ENCODE data around the gene DENND2C. TPM values are rescaled to one million over a fixed set of nuclear protein-coding genes. Genes with fewer than 3 reads are reported as not detected.

DENND2C gene
- total and polyA plus RNA-seq, 10 donors = 0.28 to 3.1 (median 1.6) TPM

- Histone ChIP-seq H3K36me3 (no peaks in the 10 kb centered on the region), H3K27me3 (replicated peaks in 1 of 7) (peaks cover 0 to 28% (median 0%) of the 10 kb centered on the region in 7 donors), H3K4me1 (peaks cover 0 to 23% (median 12%) of the 10 kb centered on the region in 6 donors), H3K9me3 (no peaks in the 10 kb centered on the region), H3K4me3 (no peak overlapping the region), H3K27ac (no peak overlapping the region)
- intact Hi-C loops (cut with DNase I; ENCODE audit: low total_unique reads) = no loop called here
- TF ChIP-seq POLR2A (IDR thresholded peaks at IDR 0.05) (no peak), CTCF (IDR thresholded peaks at IDR 0.05 in 8 of 11, conservative IDR thresholded peaks at IDR 0.05 in 3 of 11) (no peak), POLR2AphosphoS5 (IDR thresholded peaks at IDR 0.05) (no peak)
- WGBS, 5 donors = 80 to 91% (median 90%) methylated on average over 7 of the region's 7 CpGs
- DNase-seq = no peak
These were observed 2.1 kb upstream of the DENND2C start for GRCh38 chr1:114671939-114672275.

DNA sequence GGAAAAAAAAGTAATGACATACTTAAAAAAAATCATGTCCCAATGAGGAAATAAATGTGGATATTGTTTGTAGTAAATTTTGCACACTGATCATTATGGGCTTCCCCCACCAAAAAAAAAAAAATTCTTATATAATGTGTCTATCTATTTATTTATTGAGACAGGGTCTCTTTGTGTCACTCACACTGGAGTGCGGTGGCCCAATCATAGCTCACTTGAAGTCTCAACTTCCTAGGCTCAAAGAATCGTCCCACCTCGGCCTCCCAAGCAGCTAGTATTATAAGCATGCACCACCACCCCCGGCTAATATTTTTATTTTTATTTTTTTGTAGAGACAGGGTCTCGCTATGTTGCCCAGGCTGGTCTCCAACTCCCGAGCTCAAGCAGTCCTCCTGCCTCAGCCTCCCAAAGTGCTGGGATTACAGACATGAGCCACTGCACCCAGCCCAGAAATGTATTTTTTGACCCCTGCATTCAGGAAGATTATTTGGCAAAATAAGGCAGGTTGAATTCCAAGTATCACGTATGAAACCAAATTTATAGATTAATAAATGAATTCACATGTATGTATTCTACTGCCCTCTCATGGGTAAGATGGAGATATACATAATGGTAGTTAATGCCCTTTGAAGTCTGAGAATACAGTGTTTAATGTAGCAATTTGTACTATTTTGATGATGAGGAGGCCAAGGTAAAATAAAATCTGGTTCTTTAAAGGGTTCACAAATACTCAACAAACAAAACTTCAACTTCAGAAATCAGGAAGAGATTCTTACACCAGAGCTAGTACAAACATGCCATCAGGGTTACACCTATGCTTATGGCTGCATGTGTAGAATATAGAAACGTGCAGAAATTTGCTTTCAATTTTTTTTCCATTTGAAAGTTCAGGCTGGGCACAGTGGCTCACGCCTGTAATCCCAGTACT, 1.4 kb upstream of the DENND2C start:
- Histone ChIP-seq H3K27ac (no peak overlapping the region), H3K4me1 (peaks cover 0 to 23% (median 12%) of the 10 kb centered on the region in 6 donors), H3K36me3 (no peaks in the 10 kb centered on the region), H3K27me3 (replicated peaks in 1 of 7) (peaks cover 0 to 28% (median 0%) of the 10 kb centered on the region in 7 donors), H3K9me3 (no peaks in the 10 kb centered on the region), H3K4me3 (peak overlapping the region in 1 of 8 donors; percentile 77)
- intact Hi-C loops (cut with DNase I; ENCODE audit: low total_unique reads) = no loop called here
- no peak for DNase-seq
- WGBS, 5 donors = 65 to 72% (median 69%) methylated on average over 9 of the region's 9 CpGs
- peak in 3 of 11 experiments; percentile 9 to 31 (median 17) for TF ChIP-seq CTCF (IDR thresholded peaks at IDR 0.05 in 8 of 11, conservative IDR thresholded peaks at IDR 0.05 in 3 of 11)
- no peak for TF ChIP-seq POLR2A (IDR thresholded peaks at IDR 0.05)

DNA sequence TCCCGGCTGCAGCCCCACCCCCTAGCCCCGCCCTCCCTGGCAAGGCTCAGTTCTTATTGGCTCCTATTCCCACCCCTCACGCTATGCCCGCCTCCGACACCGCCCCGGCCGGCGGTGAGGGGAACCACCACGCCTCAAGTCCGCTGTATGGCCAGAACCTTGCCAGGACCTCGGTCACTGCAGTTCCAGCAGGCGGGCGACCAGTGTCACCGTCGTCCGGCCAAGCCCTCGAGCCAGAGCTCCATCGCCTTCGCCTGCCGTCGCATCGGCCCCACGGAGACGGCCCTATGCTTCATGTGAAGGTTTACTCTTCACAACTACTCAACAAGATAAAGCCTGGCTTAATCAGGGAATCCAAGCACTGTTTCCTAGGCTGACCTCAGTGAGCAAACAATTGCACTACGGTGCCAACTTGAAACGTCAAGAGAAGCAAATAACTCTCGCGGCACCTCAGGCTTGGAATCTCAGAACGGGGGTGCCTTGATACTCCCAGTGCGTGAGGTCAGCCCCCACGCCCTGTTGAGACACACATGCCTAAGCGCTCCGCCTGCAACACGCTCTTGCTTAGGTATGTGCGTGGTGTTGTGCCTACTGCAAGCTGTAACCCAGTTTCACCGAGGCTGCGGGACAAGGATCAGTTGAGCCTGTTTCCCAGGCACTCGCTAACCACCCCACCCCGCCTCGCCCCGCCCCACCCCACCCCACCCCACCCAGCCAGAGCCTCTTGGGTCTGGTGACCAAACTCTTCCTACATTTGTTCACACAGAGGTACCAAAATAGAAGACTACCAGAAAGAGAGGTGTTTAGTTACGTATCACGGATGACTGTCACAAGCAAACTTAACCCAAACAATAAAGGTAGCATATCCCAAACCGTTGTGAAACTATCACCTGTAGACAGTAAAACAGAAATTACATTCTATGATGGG, 498 bp upstream of the DENND2C start:
- Histone ChIP-seq H3K4me3 (peak overlapping the region; percentile 62 to 80 (median 73)), H3K27me3 (replicated peaks in 1 of 7) (peaks cover 0 to 20% (median 0%) of the 10 kb centered on the region in 7 donors), H3K9me3 (no peaks in the 10 kb centered on the region), H3K36me3 (no peaks in the 10 kb centered on the region), H3K4me1 (peaks cover 0 to 23% (median 12%) of the 10 kb centered on the region in 6 donors), H3K27ac (peak overlapping the region in 7 of 8 donors; percentile 37 to 79 (median 73))
- intact Hi-C loops (cut with DNase I; ENCODE audit: low total_unique reads) = no loop called here
- TF ChIP-seq POLR2AphosphoS5 (IDR thresholded peaks at IDR 0.05) = peak; percentile 74 to 89 (median 81)
- TF ChIP-seq POLR2A (IDR thresholded peaks at IDR 0.05) = no peak
- TF ChIP-seq CTCF (IDR thresholded peaks at IDR 0.05 in 8 of 11, conservative IDR thresholded peaks at IDR 0.05 in 3 of 11) = peak in 8 of 11 experiments; percentile 5 to 56 (median 30)
- DNase-seq = peak; percentile 96
- WGBS, 5 donors = 5% methylated on average over 41 to 45 of the region's 45 CpGs

Measured in spleen (tissue), 11 donors.